ENCODE measurements around the gene KANSL2.
"Not testable (repeated sequence)": the region's sequence is repeated elsewhere in the genome, so short reads cannot be mapped to it uniquely, and the experiment has no call there.

The KANSL2 gene

GRCh38 chr12:48682533-48682905 is 481 bp upstream of the KANSL2 start:
- DNase-seq, result not testable (repeated sequence)

- DNase-seq, result no peak
Measured at GRCh38 chr12:48681399-48681709, 684 bp downstream of the KANSL2 start.

- DNase-seq, result no peak
Measured at GRCh38 chr12:48680861-48681260, 1.2 kb downstream of the KANSL2 start.

- DNase-seq, result no peak
Measured at GRCh38 chr12:48678551-48679185, 3.4 kb downstream of the KANSL2 start.

GRCh38 chr12:48671231-48671856 is 10.7 kb downstream of the KANSL2 start:
- no peak for DNase-seq

GRCh38 chr12:48668996-48669395 is 13.0 kb downstream of the KANSL2 start:
- DNase-seq, result no peak

GRCh38 chr12:48659863-48660262 is 22.2 kb downstream of the KANSL2 start:
- DNase-seq, result no peak

- DNase-seq, result no peak
Measured at GRCh38 chr12:48651681-48652080, 30.4 kb downstream of the KANSL2 start.

GRCh38 chr12:48645354-48645753 is 36.7 kb downstream of the KANSL2 start:
- not testable (repeated sequence) for DNase-seq

GRCh38 chr12:48643011-48643410 is 39.0 kb downstream of the KANSL2 start:
- DNase-seq, result no peak

- DNase-seq, result not testable (repeated sequence)
Measured at GRCh38 chr12:48641752-48642555, 40.1 kb downstream of the KANSL2 start.

GRCh38 chr12:48640854-48641253 is 41.2 kb downstream of the KANSL2 start:
- DNase-seq, result no peak

GRCh38 chr12:48640428-48640827 is 41.6 kb downstream of the KANSL2 start:
- DNase-seq, result no peak

GRCh38 chr12:48631071-48631470 is 51.0 kb downstream of the KANSL2 start:
- no peak for DNase-seq

- no peak for DNase-seq
Measured at GRCh38 chr12:48630346-48630745, 51.7 kb downstream of the KANSL2 start.

- no peak for DNase-seq
Measured at GRCh38 chr12:48629541-48629940, 52.5 kb downstream of the KANSL2 start.

- DNase-seq, result no peak
Measured at GRCh38 chr12:48627556-48627955, 54.5 kb downstream of the KANSL2 start.

GRCh38 chr12:48622997-48623396 is 59.0 kb downstream of the KANSL2 start:
- not testable (repeated sequence) for DNase-seq

- peak; percentile 68 for DNase-seq
Measured at GRCh38 chr12:48618541-48618940, 63.5 kb downstream of the KANSL2 start.

- DNase-seq, result no peak
Measured at GRCh38 chr12:48615681-48616080, 66.4 kb downstream of the KANSL2 start.

GRCh38 chr12:48613321-48613720 is 68.7 kb downstream of the KANSL2 start:
- DNase-seq, result no peak
